ENCODE results near the gene TASOR2.

Gene TASOR2

DNA sequence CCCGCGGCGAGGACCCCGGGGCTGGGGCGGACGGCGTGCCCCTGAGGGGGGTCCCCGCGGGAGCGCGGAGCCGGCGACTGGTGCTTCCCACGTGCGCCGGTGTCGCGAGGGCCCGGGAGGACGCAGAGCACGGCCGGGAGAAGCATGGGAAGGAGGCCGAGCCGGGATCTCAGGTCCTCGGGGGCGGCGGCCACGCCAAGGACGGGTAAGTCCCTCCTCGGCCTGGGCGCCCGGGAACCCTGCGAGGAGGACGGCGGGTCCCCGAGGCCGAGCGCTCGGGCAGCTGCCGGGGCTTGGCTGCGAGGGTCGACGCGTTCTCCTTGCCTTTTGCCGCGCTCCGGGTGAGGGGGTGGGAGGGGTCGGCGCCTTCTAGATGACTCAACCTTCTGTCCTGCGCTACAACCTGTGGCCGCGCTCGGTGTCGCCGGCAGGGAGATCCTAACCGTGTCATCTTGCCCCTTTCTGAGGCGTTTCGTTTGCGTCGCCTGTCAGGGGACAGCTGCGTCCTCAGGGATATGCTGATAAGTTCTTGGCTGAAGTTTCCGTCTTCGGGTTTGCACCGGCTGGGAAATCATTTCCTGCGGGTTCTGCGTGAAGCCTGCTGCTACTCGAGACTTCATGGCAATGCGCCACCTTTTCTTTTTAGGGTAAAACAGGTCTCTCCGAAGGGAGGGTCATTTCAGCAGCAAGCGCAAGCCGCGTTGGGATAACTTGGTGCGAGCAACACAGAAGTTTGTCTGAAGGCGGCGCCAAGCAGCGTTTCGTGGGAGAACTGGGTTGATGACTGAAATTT lies 529 bp downstream of the TASOR2 start:
- DNase-seq = peak; percentile 79

GRCh38 chr10:5685764-5686240 lies 1.2 kb downstream of the TASOR2 start:
- no peak for DNase-seq

DNA sequence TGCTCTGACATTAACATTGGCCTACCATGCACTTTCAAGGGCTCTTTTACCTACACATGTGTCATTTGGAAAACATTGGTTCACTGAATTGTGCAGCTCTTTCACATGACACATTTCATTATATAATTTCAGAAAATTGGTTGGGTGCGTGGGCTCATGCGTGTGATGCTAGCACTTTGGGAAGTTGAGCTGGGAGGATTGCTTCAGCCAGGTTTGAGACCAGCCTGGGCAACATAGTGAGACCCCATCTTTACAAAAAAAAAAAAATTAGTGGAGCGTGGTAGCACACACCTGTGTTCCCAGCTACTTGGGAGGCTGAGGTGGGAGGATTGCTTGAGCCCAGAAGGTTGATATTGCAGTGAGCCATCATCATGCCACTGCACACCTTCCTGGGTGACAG lies 3.9 kb downstream of the TASOR2 start:
- no peak for DNase-seq

DNA sequence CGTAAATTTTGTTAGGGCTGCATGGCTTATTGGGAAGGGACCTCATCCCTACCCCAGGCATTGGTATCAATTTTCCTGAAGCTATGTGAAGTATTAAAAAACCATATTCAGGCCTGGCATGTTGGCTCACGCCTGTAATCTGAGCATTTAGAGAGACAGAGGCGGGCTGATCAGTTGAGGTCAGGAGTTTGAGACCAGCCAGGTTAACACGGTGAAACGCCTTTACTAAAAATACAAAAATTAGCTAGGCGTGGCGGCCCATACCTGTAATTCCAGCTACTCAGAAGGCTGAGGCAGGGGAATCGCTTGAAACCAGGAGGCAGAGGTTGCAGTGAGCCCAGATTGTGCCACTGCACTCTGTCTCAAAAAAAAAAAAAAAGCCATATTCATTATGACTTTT lies 7.1 kb downstream of the TASOR2 start:
- no peak for DNase-seq

DNA sequence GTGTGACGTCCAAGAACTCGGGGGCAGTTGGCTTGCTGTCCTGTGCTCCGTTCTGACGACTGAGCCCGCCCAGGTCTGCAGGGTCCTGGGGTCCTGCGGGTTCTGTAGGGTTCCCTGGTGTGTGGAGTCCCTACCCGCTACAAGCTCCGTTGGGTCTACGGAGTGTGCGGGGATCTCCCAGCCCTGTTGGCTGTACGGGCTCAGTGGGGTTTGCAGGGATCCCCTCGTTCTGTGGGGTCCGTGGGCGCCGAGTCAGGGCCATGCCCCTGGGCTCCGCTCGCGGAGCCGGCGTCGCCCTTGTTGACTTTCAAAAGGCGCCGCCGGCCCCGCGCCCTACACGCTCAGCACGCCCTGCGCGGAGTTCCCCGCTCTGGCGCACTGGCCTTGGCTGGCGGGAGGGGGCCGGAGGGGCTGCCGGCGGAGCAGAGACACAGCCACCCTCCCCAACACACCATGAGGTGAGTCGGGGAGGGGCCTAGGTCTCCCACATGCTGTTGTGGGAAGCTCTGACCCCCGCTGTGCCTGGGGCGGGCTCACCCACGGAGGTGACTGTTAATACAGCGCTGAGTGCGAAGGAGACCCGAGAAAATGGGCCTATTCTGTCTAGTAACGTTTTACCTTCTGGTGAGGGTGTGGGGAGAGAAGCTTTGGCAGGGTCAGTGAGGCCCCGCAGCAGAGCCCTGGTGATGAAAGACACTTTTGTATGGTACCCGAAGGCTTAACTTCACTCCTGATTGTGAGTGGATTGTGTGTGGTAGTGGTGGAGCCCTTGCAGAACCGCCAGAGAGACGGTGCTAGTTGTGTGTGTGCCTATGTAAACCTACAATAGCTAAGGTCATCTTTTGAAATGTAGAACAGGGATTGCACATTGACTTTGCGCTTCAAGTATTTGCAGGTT lies 8.1 kb downstream of the TASOR2 start:
- DNase-seq = peak; percentile 75

DNA sequence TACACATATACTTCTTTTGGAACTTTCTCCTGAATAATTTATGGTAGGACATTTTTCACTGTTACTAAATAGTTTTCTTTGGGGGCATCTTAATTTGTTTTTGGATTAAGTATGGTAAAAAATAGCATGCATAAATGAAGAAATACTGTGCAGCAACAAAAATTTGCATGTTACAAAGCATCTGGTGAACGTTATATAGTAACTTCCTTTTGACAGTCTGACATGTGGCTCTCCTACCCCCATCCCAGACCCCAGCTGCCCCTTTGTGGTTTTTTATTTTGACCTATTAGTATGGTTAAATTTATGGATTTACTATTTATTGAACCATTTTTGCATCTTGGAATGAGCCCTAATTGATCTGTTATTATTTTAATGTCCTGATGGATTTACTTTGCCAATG lies 9.9 kb downstream of the TASOR2 start:
- DNase-seq = no peak

DNA sequence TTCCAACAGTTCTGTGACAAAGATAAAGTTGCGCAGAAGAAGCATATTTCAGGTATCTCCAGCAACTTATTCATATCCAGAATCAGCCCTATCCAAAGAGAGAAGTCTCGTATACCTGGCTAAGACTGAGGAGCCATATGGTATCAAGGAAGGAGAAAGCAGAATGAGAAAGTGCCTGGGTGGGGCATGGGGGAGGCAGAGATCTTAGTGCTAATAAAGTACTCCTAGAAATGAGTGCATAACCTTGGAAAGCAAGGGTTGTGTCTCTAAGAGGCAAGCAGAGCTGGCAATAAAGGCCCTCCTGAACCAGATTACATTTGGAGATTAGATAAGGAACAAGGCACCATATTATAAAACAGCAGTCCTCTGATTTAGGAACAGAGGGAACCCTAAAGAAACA lies 12.7 kb downstream of the TASOR2 start:
- no peak for DNase-seq

DNA sequence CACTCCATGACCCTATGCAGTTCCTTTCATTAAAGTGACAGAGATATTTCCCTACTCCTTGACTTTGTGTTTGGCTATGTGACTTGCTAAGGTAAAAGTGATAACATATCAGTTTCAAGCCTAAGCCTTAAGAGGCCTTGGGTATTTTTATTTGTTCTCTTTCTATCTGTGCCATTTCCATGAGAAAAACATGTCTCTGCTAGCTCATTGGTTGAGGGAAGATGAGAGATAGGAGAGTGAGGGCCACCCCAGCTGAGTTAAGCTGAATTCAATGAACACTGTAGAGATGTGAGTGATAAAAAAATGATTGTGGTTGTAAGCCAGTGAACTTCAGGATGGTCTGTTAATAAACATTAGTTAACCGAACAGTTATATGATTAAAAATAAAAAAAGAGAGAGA lies 13.4 kb downstream of the TASOR2 start:
- no peak for DNase-seq

DNA sequence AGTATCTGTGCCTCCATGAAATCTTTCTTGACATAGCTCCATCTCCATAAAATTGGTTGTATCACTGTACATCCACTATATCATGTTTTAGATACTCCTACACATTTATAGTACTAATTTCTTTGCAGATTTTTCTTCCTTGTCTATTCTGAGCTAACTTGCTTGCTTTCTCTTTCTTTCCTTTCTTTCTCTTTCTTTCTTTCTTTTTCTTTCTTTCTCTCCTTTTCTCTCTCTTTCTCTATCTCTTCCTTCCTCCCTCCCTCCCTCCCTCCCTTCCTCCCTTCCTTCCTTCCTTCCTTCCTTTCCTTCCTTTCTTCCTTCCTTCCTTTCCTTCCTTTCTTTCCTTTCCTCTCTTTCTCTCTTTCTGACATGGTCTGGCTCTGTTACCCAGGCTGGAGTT lies 23.7 kb downstream of the TASOR2 start:
- no peak for DNase-seq

DNA sequence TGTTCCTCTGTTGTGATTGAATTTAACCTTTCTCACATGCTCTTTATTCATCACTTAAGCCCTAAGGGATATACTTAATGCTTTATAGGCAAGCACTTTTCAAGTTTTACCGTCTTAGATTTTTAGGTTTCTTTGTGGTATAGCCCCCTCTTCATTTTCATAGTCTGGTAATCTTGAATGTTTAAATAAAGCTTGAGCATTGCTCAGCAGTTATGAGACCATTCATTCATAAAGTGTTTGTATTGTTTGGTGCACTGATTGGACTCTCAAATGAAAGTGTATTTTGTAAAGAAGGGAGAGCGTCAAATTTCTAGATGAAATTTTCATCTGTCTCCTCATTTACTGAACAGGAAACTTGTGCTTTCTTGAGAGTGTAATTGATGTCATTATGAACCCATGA lies 25.2 kb downstream of the TASOR2 start:
- DNase-seq = no peak

DNA sequence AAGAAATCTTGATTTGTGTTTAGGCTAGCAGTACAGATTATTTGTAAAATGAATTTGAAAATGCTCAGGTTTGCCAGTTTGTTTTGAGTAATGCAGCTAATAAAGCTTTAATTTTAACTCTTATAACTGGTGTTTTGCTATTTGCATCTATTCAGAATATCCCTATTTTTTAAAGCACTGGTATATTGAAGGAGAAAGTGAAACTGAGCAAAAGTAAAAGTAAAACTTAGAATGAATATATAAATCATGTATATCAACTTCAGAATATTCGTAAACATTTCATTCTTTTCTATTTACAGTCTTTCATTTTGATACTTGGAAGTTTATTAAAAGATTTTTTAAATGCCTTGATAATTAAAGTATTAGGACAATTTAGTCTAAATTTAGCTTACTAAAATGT lies 26.2 kb downstream of the TASOR2 start:
- no peak for DNase-seq

DNA sequence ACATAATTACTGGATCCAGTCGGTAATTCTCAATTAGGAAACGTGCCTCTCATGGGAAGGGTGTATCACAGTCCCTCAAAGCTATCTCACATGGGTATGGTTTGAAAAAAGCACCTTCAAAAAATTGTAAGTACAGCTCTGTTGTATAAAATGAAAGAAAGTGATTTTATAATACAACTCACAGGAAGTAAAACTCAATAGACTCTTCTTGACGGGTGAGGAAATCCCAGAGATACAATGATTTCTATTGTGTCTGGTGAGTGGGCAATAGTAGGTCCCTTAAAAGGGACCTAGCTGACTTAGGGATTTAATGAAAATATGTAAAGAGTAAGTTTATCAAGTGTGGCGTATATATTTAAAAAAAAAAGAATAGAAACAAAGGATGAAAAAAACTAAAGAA lies 27.0 kb downstream of the TASOR2 start:
- no peak for DNase-seq

DNA sequence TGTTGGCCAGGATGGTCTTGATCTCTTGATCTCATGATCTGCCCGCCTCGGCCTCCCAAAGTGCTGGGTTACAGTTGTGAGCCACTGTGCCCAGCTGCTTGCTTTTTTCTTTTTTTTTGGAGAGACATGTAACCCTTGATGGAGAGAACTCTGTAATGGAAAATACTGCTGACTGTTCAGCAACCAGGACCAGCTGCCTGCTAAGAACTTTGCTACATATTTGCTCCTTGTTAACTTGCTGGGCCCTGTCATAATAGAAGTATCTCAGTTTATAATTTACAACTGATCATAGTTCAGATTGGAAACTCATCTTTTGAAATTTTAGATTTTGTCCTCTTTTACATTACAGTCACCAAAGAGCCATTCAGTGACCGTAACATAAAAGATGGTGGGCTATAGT lies 34.9 kb downstream of the TASOR2 start:
- no peak for DNase-seq

DNA sequence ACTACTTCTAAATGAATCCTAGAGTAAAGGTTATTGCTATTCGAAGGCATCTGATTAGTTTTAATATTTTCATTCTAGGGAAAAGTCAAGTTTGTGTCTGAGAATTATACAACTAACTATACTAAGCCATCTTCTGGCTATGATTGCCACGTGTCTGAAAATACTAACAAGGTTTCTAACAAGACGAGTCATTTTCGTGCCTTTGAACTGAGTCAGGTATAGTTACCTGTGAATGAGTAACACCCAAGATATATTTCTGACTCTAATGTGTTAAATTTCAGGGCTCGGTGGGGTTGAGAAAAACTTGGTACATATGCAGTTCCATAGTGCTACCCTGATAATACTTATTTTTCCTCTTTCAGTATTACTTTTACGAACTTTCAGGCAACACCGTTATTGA lies 35.5 kb downstream of the TASOR2 start:
- no peak for DNase-seq

DNA sequence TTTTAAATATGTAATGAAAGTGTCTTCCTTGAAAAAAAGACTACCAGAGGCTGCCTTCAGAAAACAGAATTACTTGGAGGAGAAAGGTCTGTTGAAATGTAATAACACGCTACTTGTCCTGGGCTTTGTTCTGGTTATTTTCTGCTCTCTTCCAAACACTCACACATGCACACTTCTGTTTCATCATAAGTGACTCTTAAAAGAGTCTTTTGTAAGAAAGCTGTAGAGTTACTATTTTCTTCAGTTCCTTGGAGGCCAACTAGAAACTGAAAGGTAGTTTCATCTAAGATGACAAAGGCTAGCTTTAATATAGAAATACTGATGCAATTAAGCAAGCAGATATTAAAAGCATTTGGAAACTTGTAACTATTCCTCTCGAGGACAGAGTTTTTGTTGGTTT lies 39.1 kb downstream of the TASOR2 start:
- no peak for DNase-seq

DNA sequence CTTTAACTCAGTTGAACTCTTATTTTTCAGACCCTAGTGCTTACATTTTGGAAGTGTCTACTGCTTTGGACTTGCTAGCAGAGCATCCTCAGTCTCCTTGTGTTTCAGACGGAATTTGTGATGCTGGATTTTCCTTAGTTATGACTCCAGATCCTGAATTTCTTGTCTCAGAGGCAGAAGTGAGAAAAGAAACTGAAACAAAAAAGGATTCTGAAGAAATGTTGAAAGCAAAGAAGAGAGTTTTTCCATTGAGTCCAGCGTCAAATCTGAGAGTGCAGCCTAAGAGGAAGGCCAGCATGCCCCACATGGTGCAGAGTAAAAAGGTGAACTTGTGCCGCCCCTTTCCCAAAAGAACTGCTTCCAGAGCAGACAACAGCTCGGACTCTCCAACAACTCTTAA lies 46.1 kb downstream of the TASOR2 start:
- DNase-seq = no peak

DNA sequence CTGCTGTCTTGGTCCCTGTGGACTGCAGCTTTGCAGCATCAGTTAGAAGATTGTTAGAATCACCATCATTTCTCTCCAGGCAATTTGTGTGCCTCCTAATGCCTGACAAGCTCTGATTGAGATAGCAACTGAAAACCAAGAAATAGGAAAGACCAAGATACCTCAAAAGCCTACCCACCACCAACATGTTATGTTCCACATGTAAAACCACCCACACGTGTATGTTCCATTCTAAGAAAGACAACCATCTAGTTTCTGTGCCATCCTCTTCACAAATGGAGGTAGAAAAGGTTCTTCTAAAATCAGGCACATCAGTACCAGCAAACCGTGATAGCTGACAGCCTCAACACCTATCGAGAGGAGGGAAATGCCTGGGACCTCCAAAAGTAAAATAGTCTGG lies 46.9 kb downstream of the TASOR2 start:
- DNase-seq = no peak

DNA sequence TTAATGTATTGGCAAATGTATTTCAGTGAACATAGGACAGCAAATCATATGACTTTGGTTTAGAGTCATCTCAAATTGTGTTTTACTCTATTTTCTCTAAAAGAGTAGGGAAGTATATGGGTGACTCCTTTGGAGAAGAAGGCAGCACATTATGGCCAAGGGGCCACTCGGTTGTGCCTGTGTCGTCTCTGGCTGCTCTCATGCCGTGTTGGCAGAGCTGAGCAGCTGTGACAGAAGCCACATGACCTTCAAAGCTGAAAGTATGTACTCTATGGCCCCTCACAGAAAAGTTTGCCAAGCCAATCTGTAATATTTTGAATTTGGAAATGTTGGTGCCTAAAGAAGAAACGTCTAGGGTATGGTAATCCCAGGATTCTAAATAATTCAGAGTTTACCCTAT lies 47.5 kb downstream of the TASOR2 start:
- DNase-seq = no peak

Data from stimulated activated CD8-positive, alpha-beta memory T cell treated with anti-CD3 and anti-CD28 coated beads, Interleukin-4, amount 100 ng/mL, for 48 hours (primary cell).